Non-pigmented ciliary epithelial cell (primary cell): Measurements from ENCODE around the gene TTC8.

Source experiments
- DNase-seq: peaks from one replicate; pipeline ENCODE4 v3.0.0-alpha.2; 2010; ENCODE audit warnings: low read depth

The TTC8 gene

GRCh38 chr14:88868558-88869159 lies 44.2 kb downstream of the TTC8 start:
- no peak for DNase-seq

DNA sequence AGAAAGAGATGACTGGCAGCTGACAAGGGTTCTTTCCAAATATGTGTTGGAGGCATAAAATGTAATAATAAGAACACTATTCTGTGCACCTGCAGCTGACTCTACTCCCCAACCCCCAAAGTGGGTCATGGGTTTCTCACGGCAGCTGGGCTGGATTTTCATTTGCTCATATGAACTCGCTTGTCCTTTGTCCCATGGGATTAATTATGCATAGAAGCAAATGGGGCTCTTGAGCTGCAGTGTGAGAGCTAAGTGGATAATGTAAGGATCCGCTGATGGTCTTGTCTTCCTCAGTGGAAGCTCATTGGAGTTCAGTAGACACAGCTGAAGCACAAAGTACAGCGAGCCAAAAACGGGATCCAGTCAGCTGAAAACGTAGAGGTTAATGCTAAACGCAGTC lies 46.3 kb downstream of the TTC8 start:
- DNase-seq: no peak

- DNase-seq: no peak
Observed at GRCh38 chr14:88871429-88871828, 47.0 kb downstream of the TTC8 start.

DNA sequence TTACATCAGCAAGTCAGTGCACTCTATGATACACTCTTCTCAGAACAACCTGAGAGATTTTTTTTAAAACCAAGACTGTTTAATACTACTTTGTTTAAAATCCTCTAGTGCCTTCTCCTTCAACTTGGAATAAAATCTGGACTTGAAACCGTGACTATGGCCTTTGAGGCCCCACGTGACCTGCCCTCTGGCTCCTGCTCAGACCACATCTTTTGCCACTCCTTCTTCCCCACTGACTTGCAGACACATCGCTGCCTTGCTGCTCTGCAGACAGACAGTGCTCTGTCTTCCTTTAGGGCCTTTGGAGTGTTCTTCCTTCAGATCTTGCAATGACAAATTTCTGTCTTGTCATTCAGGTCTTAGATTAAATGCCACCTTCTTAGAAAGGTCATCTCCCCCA lies 48.5 kb downstream of the TTC8 start:
- no peak for DNase-seq

DNA sequence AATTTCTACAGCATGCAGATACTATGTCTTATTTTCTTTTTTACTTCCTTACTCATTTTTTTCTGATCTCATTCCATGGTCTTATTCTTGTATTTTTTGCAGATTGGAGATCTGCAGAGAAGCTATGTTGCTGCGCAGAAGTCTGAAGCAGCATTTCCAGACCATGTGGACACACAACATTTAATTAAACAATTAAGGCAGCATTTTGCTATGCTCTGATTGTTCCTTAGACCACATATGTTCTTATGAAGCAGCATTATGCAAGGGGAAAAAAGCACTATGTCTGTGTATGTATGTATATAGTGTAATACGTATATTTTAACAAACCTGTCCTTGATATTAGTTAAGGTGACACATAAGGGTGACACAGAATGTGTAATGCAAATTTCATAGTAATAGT lies 52.7 kb downstream of the TTC8 start:
- no peak for DNase-seq

DNA sequence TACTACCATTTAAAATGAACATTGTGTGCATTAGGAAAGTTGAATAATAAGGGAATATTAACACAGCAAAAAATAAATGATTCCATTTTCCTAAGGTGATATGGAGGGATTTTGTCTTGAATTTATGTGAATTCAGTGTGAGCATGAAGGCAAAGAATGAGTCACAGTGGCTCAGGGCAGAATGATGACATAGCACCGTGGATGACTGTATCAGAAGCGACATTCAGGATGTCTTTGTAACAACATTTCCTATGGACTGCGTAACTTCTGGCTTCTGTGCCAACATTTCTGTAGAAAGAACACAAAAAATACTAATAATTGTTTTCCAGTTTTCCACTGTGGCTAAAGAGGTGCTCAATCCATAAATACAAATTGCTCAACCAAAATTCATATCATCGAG lies 54.6 kb downstream of the TTC8 start:
- peak; percentile 86 for DNase-seq

DNA sequence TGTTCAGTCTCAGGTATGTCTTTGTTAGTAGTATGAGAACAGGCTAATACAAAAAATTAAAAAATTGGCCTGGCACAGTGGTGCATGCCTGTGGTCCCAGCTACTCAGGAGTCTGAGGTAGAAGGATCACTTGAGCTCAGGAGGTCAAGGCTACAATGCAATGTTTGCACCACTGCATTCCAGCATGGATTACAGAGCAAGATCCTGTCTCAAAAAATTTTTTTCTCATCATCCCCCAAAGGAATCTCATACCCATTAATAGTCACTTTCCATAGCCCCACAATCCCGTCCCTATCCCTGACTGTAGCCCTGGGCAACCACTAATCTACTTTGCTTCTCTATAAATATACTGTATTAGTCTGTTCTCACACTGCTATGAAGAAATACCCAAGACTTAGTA lies 57.8 kb downstream of the TTC8 start:
- no peak for DNase-seq

GRCh38 chr14:88895116-88895515 lies 70.7 kb downstream of the TTC8 start:
- peak; percentile 35 for DNase-seq

- DNase-seq: no peak
Observed at GRCh38 chr14:88901189-88901588, 76.7 kb downstream of the TTC8 start.

DNA sequence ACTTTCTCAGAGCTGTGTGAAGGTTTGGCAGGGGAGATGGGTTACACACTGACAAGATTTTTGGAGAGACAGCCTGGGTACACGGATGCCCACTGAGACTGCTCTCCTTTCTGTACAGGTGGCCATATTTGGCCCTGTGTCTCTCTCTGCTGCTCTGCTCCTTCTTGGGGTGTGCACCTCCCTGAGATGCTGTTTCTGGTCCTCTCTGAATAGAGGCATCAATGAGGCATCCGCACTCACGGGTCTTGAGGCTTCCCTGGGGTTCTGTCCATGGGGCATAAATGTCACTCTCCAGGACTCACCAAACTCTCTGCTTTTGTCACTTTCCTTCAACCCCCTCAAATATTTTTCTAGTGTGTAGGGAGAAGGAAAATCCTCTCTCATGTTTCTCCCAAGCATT lies 77.5 kb downstream of the TTC8 start:
- DNase-seq: no peak

- DNase-seq: no peak
Observed at GRCh38 chr14:88902850-88903249, 78.4 kb downstream of the TTC8 start.

- DNase-seq: no peak
Observed at GRCh38 chr14:88904206-88904647, 79.8 kb downstream of the TTC8 start.

- peak; percentile 78 for DNase-seq
Observed at GRCh38 chr14:88904864-88905263, 80.4 kb downstream of the TTC8 start.

DNA sequence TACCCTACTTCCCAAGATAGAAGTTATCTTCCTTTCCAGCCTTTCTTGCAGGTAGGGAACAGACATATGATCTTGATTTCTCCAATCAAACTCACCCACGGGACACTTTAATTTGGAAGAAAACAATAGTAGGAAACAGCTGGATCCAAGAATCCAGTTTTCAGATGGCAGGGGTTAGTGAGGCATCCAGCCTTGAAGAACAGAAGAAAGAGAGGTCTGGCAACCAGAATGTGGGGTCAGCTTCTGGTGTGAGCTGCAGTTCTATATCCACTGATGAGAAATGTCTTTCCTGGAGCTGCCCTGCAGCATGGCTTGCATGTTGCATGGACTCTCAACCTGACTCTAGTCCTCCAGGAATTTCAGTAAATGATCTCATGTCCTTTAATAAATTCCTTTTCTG lies 83.8 kb downstream of the TTC8 start:
- no peak for DNase-seq

GRCh38 chr14:88910386-88910785 lies 85.9 kb downstream of the TTC8 start:
- DNase-seq: no peak

DNA sequence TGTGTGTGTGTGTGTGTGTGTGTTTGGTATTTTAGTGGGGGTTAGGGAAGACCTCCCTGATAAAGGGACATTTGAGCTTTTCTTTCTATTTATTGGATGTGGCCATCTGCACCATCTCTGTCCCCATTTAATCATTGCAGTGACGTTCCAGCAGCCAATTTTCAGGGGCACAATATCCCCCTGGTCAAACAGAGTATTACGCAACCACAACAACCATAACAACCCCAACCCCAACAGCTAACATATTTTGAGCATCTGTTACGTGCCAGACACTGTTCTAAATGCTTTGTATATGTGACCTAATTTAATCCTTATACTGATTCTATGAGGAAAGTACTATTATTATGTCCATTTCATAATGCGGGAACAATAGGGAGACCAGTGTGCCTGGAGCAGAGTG lies 87.4 kb downstream of the TTC8 start:
- DNase-seq: no peak

DNA sequence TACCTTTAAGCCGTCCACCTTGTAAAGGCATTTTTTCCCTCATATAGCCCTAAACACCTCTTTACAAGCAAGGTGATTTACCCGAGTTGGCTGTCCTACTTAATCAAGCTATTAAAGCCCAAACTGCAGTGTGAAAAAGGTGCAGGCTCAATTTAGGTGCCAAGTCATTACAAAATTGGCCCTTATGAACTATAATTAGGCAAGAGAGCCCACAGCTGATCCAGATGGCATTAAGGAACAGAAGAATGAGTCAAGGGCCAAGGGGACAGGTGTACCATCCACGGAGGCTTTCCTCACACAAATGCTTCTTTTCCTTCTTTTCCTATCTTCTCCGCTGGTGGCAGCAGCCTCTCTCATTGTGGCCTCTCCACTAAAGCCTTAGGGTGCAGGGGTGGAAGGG lies 90.5 kb downstream of the TTC8 start:
- DNase-seq: no peak

- DNase-seq: no peak
Observed at GRCh38 chr14:88919502-88919901, 95.1 kb downstream of the TTC8 start.
